OCI-LY1 (cell line): ENCODE results near the gene MRPL19.

ENCODE experiments used
- CTCF ChIP-seq: fragments of 200-600 bp; sonication (generic), shearing (Covaris generic); IDR thresholded peaks from 2 replicates; pipeline ENCODE4 v1.5.1; 2017; ENCODE audit warnings: mild to moderate bottlenecking, antibody characterized with exemption, low read length, moderate library complexity, mixed read lengths
- EZH2 ChIP-seq: fragments of 200-600 bp; sonication (generic), shearing (Covaris generic); IDR thresholded peaks from 2 replicates; pipeline ENCODE4 v1.8.0; 2017; ENCODE audit warnings: borderline replicate concordance, mixed run types, mild to moderate bottlenecking, antibody characterized with exemption, low read length, moderate library complexity, mixed read lengths

GRCh38 chr2:75632091-75632701, 14.4 kb upstream of the MRPL19 start:
- no peak for TF ChIP-seq CTCF
- no peak for TF ChIP-seq EZH2
